HG03095 (cell line): ENCODE results near the gene C16orf90.
"Not testable (repeated sequence)": the region's sequence is repeated elsewhere in the genome, so short reads cannot be mapped to it uniquely, and the experiment has no call there.

Experiments used
- ATAC-seq: cut with Tn5 transposase; IDR thresholded peaks from one replicate; pipeline ENCODE4 v1.9.1; 2021; ENCODE audit warnings: moderate library complexity; ENCODE audit not compliant: unreplicated experiment

Gene C16orf90

DNA sequence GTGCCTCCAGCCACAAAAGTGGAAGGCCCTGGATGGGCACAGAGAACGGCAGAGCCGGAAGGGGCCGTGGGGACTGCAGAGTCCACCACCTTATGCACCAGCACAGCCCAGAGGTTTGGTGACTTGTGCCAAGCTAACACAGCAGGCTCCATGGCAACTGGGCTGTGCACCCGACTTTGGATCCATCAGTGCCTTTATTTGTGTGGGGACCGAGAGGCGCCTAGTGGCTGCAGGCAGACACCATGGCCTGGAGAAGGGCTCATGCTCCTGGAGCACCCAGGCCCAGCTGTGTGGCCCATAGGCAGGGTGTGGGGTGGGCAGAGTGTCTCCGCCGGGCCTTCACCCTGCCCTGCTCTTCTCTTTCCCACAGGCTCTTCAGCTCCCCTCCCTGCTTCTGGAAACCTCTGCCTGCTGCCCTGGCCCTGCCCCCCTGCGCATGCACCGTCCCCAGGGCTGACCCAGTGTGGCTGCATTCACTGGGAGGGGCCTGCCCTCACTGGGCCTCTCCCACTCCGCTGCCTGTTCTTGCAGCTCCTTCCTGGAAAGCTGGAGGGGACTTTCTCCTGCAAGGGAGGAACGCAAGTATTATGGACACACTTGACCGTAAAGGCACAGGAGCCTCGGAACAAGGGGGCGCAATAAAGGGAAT is 10.1 kb downstream of the C16orf90 start:
- ATAC-seq = no peak

DNA sequence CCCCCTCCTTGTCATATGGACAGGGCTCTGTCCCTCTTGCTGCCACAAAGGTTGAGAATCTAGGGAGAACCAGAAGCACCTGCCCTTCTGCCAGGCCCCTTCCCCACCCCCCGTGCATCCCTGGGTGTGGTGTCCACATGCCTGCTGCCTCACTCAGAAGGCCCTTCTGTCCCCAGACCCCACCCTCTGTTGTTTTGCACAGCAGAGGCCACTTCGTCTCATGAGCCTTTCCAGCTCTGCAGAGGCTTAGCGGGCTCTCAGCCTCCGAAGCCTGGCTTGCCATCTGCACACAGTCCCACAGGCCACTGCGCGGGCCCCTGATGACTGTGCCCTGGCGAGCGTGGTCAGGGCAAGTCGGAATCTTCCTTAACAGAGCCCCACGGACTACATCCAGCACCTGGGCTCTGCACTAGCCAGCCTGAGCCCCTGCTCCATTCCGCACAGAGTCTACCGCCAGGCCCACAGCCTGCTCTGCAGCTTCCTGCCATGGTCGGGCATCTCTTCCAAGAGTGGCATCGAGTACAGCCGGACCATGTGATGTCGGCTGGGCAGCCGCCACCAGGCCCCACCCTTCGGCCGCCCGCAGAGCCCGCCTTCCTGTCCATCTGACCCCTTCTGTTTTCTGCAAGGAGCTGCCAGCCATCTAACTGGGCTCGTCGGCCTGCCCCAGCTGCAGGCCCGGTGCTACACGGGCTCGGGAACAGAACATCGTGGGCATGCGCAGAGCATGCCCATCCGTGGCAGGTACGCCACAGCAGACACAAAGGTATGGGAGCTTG is 10.8 kb downstream of the C16orf90 start:
- ATAC-seq = no peak

- no peak for ATAC-seq
Observed at GRCh38 chr16:3482659-3483241, 12.5 kb downstream of the C16orf90 start.

DNA sequence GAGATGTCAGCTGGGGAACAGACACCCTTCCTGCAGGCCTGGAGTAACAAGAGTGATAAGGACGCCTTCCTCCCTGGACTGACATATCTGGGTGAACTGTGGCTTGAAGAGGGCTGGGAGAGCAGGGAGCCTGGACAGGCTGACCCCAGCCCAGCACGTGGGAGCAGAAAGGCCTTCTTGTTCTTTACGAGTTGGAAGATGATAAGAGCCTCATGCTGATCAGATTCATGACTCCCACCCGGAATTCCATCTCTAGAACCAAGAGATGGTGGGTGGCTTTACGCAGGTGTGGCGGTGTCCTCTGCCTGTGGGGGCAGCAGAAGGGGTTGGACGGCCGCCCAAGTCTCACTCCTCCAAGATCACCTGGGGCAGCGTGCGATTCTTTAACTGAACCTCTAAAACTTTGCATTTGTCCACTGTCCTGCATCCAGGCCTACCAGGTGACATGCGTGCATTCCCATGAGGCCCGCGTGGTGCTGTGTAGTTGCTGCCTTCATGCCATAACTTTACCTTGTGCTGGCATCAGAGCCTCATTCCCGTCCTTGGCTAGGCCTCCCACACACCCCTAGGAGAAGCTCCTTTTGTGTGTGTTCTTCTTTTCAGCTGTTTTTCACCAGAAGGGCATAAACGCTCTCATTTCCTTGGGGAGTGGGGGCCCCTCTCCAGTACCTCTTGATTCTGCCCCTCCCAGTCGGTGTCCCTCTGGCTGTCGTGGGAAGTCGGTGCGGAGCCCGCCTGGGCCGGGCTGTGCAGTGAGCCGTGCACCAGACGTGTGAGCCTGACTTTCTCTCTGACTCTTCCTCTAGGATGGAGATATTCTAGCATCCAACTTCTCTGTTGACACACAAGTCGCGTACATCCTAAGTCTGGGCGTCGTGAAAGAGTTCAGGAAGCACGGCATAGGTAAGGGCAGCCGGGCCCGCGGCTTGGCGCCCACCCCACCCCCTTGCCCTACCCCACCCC is 13.3 kb downstream of the C16orf90 start:
- no peak for ATAC-seq

- ATAC-seq = no peak
Observed at GRCh38 chr16:3480901-3481695, 14.2 kb downstream of the C16orf90 start.

GRCh38 chr16:3479654-3480216 is 15.6 kb downstream of the C16orf90 start:
- no peak for ATAC-seq

DNA sequence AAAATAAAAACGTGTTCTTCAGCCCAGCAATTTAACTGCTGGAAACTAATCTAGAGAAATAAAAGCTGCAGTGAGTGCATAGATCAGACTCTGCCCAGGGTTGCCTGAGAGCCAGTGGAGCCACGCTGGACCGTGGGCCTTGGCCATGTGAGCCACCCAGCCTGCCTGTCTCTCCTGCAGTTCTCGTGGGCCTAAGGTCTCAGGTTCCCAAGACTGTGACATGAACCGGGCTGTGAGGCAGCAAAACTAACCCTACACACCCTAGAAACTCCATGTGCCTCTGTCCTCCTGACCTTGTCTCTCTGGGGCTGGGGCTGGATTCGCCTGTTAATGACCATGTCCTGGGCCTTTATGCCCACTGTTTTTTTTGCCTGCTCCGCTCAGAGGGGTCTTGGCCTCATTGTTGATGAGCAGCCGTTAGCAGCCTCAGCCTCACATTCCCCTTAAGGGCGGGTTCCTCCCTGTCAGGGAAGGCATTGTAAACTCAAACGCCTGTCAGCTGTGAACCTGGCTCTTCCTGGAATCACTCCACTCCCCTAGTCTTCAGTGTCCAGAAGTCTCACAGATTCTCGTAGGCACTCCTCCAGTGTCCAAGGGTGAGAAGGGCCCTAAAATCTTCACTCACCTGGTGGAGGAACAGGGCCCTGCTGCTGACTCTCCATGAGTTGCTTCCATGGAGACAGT is 16.9 kb downstream of the C16orf90 start:
- ATAC-seq = no peak

DNA sequence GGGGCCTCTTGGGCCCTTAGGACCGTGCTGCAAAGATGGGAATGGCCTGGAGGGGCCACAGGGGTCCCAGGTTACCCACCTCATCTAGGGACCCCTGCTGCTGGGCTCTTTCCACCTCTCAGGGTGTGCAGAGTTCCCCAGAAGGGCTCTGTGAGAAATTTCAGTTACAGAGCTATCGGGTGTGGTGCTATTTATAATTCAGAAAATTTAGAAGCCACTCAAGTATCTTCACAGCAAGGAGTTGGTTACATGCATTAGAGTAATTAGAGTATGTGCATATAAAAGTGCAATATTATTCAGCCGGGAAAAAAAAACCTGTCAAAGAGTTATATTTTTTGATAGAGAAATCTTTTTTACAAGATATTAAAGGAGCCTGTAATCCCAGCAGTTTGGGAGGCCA is 18.9 kb downstream of the C16orf90 start:
- ATAC-seq = no peak

DNA sequence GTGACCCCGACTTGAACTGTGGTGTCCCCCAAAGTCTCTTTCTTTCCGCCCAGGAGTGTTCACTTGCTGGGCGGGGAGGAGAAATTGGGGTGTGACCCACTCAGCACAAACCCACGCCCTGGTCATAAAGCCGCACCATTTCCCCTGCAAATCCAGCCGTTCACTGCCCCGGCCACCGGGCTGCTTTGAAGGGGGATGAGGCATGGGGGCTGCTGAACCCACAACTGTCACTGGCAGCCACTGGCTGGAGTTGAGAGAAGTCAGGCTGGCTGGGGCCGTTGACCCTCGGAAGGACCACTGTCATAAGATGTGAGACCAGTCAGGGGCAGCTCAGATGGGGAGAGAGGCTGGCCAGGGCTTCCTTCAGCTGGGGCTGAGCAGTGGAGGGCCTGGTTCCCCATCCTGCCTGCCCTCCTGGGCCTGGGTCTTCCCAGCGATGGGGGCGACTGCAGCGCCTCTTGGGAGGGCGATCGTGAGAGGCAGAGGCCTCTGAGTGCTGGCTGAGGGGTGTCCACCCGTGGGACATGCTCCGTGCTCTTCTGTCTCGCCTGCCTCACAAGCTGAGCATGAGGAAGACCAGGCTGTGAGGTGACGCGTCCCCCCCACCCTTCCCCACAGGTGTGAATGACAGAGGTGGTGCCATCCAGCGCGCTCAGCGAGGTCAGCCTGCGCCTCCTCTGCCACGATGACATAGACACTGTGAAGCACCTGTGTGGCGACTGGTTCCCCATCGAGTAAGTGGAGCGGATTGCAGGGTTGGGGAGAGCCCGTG is 19.5 kb downstream of the C16orf90 start:
- ATAC-seq = no peak

GRCh38 chr16:3474870-3475269 is 20.4 kb downstream of the C16orf90 start:
- ATAC-seq = not testable (repeated sequence)

DNA sequence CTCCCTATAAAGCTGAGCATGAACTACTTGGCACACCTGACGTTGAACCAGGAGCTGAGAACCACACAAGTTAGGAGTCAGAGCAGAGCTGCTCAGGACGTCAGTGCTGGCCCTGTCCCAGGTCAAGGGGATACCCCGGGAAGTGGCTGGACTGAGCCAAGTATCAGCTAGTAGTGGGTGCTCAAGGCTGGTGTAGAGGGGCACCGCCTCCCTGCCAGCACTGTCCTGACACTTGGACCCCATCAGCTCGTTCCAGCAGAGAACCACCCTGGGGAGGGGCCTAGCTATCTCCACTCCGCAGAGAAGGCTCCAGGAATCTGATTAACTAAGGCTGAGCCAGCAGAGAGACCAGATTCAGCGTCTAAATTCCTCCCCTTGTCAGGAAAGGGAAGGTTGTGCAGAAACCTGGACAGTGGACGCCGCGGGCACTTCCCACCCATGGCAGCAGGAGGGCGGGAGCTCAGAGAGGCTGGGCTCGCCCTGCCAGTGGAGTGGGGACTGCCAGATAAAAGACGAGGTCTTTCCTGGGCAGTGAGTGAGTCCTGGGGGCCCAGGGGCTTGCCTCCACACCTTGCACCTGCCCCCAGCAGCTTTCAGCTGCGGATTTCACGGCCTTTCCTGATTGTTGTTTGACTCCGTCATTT is 21.0 kb downstream of the C16orf90 start:
- ATAC-seq = no peak

DNA sequence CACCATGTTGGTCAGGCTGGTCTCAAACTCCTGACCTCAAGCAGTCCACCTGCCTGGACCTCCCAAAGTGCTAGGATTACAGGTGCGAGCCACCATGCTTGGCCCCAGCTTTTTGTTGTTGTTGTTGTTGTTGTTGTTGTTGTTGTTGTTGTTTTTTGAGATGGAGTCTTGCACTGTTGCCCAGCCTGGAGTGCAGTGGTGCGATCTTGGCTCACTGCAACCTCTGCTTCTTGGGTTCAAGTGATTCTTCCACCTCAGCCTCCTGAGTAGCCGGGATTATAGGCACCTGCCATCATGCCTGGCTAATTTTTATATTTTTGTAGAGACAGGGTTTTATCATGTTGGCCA is 21.7 kb downstream of the C16orf90 start:
- not testable (repeated sequence) for ATAC-seq

DNA sequence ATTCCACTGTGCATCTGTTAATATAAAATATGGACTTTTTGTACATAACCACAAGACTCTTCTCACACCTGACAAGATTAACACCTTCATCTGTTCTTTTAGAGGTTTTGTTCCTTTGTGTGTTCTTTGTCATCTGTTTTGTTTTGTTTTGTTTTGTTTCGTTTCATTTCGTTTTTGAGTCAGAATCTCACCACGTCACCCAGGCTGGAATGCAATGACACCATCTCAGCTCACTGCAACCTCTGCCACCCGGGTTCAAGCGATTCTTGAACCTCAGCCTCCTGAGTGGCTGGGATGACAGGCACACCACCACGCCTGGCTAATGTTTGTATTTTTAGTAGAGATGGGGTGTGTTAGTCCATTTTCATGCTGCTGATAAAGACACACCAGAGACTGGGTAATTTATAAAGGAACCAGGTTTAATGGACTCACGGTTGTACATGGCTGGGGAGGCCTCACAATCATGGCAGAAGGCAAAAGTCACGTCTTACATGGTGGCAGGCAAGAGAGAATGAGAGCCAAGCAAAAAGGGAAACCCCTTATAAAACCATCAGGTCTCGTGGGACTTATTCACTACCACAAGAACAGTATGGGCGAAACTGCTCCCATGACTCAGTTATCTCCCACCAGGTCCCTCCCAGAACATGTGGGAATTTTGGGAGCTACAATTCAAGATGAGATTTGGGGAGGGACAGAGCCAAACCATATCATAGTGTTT is 22.3 kb downstream of the C16orf90 start:
- ATAC-seq = no peak

GRCh38 chr16:3471518-3472176 is 23.6 kb downstream of the C16orf90 start:
- no peak for ATAC-seq

DNA sequence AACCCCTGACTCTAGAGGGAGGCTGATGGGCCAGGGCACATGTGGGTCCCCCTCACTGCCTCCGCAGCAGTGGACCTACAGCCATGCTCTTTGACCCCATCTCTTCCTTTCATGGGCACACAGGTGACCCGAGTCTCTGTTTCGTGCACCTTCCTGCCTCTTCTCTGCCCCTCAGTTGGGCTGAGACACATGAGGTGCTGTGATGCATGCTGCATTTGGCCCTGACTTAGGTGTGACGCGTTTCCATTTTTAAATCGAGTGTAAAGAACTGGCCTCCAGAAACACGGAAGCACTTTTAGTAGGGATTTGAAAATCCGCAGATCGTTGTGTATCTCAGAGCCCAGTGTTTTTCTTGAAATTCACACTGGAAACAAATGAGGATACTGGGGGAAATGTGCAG is 24.6 kb downstream of the C16orf90 start:
- no peak for ATAC-seq

- no peak for ATAC-seq
Observed at GRCh38 chr16:3469736-3470135, 25.6 kb downstream of the C16orf90 start.

DNA sequence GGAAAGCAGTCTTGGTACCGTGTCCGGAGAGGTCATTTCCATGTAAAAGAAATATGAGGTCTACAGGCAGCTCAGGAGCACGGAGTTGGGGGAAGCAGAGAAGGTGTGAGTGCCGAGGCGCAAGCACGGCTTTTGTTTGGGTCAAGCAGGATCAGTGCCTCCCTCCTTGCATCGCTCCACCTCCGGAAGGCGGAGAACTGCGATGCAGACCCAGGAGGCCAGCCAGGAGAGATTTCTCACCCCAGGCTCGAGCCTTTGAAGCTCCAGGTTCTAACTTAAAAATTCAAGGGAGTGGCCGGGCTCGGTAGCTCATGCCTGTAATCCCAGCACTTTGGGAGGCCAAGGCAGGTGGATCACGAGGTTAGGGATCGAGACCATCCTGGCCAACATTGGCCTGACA is 26.8 kb downstream of the C16orf90 start:
- no peak for ATAC-seq
